GF-D8 (cell line): Measurements from ENCODE around the gene STK32C.

Source experiments
- DNase-seq: peaks from one replicate; lab custom pipeline; 2025; lab: John Stamatoyannopoulos, UW

Gene STK32C

DNA sequence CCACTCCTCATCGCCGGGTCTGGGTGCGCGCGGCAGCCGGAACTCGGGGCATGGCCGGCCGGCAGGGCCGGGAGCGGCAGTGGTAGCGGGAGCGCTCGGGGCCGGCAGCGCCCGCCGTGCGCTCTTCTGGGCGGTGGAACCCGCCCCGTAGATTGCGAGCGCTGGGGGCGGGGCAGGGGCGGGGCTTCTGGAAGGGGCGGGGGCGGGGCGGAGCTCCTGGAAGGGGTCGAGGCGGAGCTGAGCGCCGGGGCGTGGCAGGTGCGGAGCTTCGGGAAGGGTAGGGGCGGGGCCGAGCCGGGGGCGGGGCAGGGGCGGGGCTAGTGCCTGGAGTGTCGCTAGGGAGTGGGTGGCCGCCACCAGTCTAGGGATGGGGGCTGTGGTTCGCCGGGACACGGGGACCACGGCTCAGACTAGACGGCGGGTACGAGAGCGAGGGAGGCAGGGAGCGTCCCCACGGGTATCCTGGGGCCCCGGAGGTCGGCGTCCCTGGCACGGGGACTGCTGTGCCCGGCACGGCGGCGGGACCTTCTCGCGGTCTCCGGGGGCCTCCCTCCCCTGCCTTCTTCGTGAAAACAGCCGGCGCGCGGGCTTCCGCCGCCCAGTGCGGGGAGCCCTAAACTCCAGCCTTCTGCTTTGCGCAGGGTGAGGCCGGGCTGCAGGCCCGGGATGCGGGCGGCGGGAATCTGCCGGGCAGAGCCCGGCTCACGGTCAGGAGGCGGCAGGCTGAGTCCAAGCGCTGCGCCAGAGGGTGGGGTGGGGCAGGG is at the start of gene STK32C:
STK32C (minus strand) TSS at position 128 of the 764 bp plus-strand sequence; CDS start at position 11, 117 bp downstream.
- DNase-seq, result peak; percentile 68

- DNase-seq, result no peak
These were observed 49.0 kb upstream of the STK32C start for GRCh38 chr10:132356621-132357195.

GRCh38 chr10:132355754-132356153 is 48.0 kb upstream of the STK32C start:
- no peak for DNase-seq

GRCh38 chr10:132355297-132355696 is 47.5 kb upstream of the STK32C start:
- no peak for DNase-seq

DNA sequence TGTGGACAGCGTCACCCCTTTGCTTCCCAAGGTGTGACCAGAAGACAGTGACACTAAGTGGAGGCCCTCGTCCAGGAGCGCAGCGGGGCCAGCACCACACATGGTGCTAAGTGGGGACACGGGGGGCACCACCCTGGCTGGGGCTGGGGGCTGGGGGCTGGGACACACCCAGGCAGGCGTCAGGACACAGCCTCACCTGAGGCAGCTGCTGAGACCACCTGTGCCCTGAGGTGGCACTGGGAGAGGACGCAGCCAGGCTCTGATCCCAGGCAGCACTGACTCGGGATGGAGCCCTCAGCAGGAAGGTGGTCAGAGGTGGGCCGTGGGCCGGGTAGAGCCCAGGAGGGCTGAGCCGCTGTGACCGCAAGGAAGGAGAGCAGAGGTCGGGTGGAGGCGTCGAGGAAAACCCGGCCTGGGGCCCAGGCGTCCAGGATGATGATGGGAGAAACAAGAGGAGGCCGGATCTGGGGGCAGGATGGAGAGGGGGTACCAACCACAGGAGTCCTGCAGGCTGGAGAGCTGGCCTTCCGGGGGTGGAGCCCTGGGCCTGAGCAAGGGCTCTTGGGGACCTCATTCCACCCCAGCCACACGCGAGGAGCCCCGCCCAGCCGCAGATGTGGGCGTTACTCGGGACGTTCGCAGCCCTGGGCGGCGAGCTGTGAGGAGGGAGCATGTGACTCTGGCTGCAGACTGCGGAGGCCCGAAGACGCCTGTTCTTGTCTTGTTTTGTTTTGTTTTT is 46.8 kb upstream of the STK32C start:
- no peak for DNase-seq

- no peak for DNase-seq
These were observed 46.0 kb upstream of the STK32C start for GRCh38 chr10:132353456-132354355.

DNA sequence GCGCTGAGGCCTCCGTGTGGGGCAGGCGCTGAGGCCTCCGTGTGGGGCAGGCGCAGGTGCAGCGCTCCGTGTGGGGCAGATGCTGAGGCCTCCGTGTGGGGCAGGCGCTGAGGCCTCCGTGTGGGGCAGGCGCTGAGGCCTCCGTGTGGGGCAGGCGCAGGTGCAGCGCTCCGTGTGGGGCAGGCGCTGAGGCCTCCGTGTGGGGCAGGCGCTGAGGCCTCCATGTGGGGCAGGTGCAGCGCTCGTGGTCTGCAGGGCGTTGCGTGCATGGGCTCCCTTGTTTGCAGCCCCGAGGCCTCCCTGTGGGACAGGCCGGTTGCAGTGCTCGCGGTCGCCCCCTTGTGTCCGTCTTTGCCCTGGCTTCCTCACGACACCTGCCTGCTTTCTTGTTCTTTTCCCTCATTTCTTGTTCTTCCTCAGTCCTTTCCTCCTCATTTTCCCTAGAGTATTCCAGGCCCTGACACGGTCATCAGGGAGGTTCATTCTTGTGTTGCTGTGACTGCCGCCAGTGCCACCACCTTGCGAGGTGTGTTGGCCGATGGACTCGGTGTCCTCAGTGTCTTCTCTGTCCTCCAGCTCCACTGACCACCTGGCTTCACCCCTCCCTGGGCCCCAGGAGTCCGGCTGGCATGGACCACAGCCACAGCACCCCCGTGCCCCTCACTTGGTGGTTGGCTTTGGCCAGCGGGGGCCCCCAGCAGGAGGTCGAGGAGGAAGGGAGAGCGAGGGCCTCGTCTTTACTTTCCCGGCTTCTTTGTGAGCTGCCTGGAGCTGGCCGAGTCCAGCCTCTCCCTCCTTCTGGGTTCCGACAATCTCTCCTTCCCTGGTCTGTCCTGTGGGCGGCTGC is 44.9 kb upstream of the STK32C start:
- DNase-seq, result peak; percentile 12

DNA sequence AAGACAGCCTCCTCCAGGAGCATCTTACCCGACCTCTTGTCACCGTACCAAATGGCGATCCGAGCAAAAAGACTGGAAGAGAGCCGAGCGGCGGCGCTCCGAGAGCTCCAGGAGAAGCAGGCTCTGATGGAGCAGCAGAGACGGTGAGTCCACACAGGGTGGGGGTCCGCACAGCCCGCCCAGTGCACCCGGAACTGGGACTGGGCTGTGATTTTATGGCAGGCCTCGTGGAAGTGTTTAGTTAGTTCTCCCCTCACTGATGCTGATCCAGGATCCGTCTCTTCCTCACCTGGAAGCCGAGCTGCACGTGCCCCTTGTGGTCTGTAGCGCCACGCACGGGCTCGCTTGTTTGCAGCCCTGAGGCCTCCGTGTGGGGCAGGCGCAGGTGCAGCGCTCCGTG is 43.9 kb upstream of the STK32C start:
- no peak for DNase-seq

DNA sequence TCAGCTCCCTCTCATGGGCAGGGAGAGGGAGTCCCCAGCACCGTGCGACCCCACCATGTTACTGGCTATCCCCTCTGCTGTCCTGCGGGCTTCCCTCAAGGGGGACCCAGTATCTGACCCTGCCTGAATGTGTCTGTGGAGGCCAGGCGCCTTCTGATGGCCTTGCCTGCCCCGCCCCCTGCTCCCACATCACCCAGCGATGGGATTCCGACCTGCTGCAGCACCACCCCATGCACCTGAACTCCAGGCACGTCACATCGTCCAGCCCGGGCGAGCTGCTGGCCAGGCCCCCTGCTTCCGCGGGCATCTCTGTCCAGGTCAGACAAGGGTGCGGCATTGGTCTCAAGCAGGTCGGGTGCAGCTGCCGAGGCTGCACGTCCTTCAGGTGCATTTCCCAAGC is 43.2 kb upstream of the STK32C start:
- DNase-seq, result no peak

DNA sequence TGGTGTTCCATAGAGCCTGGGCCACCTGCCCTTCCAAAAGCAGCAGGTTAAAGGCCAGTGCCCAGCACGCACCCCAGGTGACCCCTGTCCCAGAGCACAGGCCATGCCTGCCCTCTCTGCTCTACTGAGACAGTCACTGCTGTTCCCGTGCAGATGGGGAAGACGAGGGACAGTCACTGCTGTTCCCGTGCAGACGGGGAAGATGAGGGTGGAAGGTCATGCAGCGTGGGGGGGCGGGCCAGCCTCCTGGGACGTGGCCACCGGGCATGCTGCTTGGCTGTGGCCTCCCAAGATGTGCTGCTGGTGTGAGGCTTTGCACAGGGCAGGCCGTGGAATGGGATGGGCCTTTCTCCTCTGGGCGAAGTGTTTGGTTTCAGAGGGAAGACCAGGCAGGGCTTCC is 42.6 kb upstream of the STK32C start:
- no peak for DNase-seq

DNA sequence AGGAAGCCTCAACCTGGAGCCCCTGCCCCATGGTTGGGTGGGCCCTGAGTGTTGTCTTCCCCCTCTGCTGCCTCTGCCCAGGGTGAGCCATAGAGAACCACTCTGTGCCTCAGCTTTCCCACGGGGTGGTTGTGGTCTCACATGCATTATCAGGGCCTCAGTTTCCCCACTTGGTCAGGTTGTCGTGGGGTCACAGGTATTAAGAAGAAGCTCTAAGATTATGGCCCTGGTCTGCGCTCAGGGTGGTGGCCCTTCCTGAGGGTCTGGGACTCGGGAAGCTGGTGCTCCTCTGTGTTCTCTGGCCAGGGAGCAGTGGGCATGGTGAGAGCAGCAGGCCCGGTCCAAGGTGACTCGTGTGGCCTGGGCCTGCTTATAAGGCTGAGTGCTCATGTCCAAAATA is 42.0 kb upstream of the STK32C start:
- DNase-seq, result no peak

DNA sequence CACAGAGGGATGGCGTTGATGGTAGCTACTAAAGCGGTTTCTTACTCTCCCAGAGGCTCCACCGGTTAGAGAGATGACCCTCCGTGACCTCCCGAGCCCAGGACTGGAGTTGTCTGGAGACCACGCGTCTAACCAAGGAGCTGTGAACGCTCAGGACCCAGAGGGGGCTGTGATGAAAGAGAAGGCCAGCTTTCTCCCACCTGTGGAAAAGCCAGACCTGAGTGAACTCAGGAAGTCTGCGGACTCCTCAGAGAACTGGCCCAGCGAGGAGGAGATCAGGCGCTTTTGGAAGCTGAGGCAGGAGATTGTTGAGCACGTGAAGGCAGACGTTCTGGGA is 40.1 kb upstream of the STK32C start:
- no peak for DNase-seq

DNA sequence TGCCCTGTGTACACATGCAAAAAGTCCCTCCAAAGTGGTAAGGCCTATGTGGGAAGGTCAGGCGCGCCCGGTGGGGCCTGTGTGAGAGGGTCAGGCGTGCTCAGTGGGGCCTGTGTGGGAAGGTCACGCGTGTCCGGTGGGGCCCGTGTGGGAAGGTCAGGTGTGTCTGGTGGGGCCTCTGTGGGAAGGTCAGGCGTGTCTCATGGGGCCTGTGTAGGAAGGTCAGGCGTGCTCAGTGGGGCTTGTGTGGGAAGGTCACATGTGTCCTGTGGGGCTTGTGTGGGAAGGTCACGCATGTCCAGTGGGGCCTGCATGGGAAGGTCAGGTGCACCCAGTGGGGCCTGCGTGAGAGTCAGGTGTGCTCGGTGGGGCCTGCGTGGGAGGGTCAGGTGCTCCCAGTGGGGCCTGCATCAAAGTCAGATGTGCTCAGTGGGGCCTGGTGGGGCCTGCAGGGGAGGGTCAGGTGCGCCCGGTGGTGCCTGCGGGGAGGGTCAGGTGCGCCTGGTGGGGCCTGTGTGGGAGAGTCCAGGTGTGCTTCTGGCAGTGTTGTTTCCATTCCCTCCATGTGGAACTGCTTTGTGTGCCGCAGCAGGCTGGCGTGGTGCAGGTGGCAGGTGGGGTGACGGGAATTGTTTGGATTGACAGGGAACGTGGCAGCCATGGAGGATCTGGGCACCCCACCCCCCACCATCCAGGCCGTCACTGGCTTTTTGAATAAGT is 39.6 kb upstream of the STK32C start:
- no peak for DNase-seq

DNA sequence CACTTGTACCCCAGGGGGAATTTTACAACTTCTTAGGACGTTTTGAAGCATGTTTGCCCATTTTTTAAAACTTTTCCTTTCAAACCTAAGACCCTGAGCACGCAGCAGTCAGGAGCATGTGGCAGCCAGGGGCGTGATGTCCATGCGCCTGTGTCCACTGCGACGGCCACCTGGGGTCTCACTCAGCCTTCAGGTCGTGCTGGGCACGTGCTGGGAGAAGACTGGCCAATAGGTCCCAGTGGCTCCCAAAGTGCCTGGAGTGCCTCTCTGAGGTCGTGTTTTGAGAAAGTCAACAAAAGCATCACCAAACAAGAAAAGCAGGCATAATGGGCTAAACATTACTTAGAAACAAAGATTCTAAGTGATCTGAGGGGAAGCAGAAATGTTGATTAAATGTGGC is 39.1 kb upstream of the STK32C start:
- DNase-seq, result no peak

- DNase-seq, result no peak
These were observed 37.6 kb upstream of the STK32C start for GRCh38 chr10:132345345-132345744.

DNA sequence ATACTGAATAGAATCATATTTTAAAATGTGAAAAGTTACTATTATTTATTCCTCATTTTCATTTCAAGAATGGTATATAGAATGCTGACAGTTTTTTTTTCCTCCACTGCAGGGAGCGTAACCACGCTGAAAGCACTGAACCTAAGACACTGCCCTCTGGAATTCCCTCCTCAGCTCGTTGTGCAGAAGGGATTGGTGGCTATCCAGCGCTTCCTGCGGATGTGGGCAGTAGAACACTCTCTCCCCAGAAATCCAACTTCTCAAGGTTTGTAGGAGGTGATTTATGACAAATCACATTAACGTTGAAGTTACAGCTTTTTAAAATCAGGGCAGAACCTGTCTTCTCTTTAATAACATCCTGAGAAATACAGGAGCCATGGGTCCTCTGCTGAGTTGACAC is 36.6 kb upstream of the STK32C start:
- no peak for DNase-seq

GRCh38 chr10:132342553-132342952 is 34.8 kb upstream of the STK32C start:
- no peak for DNase-seq

DNA sequence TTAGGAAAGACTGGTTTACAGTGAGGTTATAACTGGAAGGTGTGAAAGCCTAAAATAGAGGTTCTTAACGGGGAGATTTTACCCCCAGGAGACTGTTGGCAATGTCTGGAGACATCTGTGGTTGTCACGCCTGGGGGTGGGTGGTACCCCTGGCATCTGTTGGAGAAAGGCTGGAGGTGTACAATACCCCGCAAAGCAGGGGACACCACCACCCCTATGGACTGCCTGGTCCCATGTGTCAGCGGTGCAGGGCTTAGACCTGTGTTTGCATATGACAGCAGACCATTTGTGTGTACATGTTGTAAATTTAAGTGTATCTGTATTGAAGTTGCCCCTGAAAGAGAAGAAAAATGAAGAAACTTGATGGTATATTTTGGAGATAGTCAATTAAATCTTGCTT is 34.0 kb upstream of the STK32C start:
- no peak for DNase-seq

- DNase-seq, result no peak
These were observed 33.3 kb upstream of the STK32C start for GRCh38 chr10:132341017-132341416.

- DNase-seq, result no peak
These were observed 31.5 kb upstream of the STK32C start for GRCh38 chr10:132339276-132339675.

GRCh38 chr10:132338876-132339275 is 31.1 kb upstream of the STK32C start:
- DNase-seq, result no peak
